GM19452 (cell line): ENCODE results near the gene RIT2.
"Not testable (repeated sequence)": the region's sequence is repeated elsewhere in the genome, so short reads cannot be mapped to it uniquely, and the experiment has no call there.

Source experiments
- ATAC-seq: cut with Tn5 transposase; IDR thresholded peaks from one replicate; pipeline ENCODE4 v1.9.1; 2021; ENCODE audit not compliant: unreplicated experiment

RIT2 gene

DNA sequence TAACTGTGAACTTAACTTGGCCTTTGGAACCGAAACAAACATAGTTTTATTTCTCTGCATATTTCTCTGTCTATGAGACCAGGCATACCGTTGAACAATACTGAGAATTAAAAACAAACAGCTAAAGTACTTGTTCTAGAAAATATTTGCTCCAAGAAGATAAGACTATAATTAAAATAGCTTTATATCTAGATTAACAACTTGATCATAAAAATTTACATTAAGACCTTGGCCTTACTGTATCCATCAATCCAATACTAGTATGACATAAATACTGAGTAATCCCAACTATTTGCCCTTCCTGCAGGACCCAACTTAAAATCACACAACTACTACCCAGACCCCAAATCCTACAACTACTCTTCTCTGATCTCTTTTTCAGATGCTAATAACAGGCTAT lies 260.9 kb downstream of the RIT2 start:
- no peak for ATAC-seq

DNA sequence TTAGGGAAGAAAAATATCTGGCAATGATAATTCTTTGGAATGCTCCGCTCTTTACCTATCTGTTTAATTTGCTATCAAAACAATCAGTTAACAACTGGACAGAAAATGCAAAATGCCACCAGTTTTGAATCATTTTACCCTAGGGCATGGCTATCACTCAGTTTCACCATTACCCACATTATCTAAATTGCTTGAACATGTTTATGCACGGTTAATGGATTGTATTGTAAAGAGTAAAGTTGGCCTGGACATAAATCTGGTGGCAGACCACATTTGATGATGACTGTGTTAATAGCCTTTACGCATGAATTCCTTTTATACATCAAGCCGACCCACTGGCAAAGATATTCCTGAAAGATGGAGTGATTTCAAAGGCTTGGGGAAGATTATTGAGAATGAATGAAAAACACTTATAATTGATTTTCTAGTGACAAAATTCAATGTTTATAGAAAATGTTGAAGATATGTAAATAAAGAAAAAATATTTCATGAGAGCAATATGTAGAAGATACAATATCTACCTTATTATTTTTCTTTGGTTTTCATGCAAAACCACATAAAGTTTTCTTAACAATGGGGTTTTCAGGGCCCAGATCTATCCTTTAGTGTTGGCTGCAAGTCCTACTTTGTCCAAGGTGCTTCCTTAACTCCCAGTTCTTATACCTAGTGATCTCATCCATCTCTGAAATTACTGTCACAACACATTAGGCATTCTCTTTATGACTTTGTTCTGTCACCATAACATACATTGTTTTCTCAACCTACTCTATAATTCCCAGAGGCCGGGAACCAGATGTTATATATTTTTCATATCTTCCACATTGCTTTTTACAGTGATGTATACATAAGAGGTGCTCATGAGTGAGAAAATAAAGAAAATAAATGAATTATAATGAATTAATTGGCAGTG lies 265.1 kb downstream of the RIT2 start:
- ATAC-seq, result no peak

DNA sequence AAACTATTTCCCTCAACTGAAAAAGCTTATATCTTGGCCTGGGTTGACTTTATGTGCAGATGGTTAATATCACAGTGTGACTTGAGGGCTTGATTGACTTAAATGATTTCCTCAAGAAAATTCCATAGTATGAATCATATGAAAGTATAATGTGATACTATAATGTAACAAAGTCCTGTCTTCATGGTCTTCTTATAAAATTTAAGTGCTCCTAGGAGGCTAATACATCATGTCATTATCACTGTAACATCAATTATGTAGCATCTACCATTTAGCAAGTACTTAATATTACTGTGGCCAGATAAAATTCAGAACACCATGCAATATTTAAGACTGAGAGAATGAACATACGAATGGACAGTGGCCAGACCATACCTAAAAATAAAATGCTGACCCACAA lies 276.1 kb downstream of the RIT2 start:
- ATAC-seq, result no peak

DNA sequence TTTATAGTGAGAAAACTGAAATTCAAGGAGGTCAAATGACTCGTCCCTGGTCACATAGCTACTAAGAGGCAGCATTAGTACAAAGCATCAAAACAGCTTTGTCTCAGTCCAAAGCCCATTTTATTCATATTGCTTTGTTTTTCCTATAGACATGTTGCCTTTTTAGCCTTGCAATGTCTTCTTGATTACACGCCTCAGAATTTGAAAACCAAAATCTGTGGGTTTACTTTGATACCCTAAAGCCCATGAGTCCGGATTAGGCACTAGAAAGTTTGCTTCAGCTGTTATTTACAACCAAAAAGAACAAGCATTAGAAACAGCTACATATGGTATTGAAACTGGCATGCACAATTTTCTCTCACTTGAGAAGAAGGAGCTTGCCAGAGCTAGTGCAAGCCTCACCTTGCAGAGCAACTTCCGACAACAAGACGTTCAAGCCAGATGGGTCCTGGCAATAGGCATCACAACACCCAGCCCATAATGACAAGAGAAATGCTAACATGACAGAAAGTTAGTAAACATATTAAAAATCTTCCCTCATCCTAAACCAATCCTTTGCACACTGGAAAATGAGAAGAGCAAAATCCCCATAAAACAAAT lies 276.8 kb downstream of the RIT2 start:
- no peak for ATAC-seq

DNA sequence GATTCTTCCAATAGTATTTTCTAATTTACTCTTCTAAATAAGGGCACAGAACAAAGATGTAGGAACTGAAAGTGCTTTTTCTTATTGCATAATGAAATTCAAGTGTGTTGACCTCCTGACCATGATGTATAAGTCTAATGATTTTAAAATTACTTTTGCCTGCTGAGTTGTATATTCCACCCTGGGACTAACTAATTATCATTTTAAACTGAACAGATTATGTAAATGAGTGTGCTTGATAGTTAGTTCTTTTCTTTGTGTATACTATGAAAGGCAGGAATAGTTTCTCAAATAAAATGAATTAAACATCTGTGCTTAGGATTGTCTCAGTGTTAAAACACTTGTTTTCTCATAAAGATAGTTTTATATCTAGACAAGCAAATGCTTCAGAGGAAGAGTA lies 284.5 kb downstream of the RIT2 start:
- no peak for ATAC-seq

DNA sequence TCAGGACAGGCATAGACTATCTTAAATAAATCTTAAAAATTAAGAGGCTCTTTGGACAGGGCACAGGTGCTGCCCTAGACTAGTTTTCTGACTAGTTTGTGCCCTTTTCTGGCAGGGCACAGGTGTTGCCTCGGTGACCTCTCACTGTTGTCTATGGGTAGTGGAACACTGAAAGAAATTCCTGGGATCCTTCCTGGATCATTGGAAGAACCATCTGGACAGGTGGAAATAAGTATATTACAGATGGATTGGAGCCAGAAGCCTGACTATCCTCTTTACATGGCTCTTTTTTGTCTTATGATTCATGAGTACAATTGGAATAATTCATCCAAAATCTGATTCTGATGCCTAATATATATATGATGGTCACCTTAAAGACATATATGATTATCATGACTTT lies 286.6 kb downstream of the RIT2 start:
- no peak for ATAC-seq

DNA sequence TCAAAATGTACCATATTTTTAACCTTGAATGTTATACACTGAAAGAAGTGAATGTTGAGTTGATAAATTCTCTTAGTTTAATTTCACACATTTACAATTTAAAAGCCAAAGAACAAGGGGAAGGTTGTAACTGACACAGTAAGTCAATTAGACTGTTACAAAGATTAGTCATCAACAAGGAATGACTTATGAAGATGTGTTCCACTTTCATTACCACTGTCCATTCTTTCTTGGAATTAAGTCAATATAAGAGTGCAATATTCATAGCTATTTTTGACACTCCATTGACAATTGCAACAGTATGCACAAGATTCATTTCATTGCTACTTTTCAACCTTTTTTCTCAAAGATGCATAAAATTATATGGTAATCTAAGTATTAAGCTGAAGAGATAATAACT lies 291.3 kb downstream of the RIT2 start:
- ATAC-seq, result no peak

DNA sequence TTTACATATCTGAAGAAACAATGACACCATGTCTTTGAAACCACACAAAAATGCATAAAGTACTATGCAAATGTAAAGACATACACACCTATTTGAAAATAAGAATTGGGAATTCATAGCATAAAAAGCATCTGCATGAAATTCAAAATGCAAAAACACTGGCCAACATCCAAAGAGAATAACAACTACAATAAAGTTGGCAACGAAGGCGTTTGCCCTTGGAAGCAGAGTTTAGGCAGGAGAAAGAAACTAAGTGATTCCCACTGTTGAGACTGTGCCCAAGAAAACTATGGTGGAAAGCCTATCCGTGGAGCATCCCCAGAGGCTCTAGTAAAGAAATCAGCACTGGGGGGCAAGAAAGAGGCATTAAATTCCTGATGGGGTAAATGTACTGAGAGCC lies 292.8 kb downstream of the RIT2 start:
- no peak for ATAC-seq

DNA sequence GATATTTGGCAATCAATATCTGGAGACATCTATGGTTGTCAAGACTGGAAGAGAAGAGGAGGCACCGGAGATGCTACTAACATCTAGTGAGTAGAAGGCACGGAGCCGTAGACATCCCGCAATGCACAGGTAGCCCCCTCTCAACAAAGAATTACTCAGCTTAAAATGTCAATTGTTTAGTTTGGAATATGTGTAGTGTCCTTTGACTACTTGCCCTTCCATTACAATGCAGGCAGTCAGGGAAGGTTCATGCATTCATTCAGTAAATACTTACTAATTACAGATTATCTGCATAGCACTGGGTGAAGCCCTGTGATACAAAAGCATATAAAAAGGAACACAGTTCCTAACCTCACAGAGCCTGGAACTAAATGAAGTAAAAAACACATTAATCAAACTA lies 294.0 kb downstream of the RIT2 start:
- ATAC-seq, result no peak

DNA sequence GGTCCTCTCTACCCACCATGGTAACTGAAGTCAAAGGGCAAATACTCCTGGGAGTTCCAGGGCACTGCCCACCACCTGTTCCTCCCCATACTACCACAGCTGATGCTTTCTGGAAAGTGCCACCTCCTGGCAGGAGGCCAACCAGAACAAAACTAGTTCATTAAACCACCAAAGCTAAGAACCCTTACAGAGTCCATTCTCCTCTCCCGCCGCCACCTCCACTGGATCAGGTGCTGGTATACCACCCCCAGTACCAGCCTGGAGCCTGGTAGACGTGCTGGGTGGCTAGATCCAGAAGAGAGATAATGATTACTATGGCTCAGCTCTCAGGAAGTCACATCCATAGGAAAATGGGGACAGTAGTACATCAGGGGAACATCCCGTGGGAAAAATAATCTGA lies 300.9 kb downstream of the RIT2 start:
- ATAC-seq, result no peak

DNA sequence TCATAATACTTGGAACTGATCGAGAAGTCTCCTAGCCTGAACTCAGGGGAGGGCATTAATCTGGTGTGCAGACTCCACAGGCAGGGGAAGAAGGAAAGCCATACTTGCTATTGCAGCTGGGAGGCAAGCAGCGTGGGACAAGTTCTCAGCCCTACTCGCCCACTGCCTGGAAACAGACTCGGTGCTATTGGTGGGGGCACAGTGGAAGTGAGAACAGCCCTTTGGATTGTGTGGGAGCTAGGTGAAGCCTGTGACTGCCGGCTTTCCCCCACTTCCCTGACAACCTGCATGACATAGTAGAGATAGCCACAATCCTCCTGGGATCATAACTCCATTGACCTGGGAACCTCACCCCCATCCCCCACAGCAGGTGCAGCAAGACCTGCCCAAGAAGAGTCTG lies 301.3 kb downstream of the RIT2 start:
- ATAC-seq, result no peak

DNA sequence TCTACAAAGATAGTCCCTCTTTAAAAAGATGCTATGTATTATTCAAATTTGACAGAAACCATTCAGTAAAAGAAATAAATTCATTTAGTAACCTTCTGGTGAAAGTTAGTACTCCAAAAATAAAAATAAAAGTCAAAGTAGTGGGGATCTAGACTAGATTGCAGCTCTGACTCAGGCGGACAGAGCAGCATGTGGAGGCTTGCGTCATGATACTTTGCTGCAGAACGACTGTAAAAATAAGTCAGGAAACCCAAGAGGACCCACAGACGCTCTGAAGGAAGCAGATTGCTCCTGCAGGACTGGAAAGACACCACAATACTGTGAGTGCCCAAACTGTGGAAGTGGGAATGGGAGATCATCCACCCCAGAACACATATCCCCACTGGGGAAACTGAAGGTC lies 301.9 kb downstream of the RIT2 start:
- no peak for ATAC-seq

DNA sequence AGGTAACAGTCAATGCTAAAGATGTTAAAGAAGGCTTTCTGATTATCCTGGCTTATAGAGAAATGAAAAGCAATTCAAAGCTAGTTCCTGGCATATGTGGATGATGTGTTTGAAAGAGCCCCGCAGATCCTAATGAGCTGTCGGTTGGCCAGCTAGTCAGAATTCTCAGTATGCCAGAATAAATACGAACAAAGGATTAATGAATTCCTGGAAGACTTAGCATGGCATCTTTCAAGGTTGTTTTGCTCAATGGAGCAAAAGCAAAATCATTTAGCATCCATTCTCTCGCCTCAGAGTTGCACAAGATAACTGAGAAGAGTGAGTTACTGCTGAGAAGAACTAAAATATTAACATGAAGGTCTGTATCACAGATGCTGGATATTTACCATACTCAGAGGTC lies 307.6 kb downstream of the RIT2 start:
- no peak for ATAC-seq

DNA sequence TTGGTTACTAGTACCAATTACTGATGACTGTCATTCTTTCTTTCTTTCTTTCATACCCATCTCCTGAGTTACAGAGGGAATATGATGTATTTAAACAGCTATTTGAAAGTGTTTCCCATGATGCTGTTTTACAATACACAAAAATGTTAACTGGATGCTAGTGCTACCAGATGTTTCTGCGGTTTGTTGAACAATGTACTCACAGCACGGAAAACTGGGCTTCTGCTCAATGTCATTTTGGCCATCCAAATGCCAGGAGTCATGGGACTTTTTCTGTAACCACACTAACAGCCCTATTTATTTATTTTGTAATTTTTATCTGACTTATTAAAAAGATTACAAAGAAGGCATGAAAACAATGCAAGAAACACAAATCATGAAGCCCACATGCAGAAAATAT lies 313.8 kb downstream of the RIT2 start:
- ATAC-seq, result no peak

DNA sequence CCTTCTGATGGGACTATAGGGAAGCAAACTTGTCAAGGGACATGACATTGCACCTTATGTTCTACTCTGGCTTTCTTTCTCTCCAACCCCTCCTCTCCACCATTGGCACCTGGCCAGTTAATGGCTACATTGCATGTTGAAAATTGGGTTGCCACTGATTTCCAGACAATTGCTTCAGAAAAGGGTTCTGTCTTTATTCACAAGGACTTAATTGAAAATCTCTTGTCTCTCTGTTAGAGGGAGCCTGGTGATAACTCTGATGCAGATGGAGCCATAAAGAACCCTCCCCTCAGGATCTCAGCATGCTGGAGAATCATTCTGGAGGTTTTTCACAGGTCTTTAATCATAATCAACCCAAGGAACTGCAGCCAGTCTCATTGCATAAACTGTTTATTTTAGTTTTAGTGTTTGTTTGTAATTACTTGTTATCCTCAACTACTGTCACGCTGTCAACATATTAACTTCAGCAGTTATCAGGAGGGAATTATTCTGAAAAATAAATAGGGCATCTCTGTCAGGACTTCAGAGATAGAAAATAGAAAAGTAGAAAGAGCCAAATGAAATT lies 316.8 kb downstream of the RIT2 start:
- ATAC-seq, result no peak

DNA sequence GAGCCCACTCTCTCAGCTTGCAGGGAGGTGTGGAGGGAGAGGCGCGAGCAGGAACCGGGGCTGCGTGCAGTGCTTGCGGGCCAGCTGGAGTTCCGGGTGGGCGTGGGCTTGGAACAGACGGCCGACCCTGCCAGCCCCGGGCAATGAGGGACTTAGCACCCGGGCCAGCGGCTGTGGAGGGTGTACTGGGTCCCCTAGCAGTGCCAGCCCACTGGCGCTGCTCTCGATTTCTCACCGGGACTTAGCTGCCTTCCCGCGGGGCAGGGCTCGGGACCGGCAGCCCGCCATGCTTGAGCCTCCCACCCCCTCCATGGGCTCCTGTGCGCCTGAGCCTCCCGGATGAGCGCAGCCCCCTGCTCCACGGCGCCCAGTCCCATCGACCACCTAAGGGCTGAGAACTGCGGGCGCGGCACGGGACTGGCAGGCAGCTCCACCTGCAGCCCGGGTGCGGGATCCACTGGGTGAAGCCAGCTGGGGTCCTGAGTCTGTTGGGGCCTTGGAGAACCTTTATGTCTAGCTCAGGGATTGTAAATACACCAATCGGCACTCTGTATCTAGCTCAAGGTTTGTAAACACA lies 320.2 kb downstream of the RIT2 start:
- not testable (repeated sequence) for ATAC-seq

DNA sequence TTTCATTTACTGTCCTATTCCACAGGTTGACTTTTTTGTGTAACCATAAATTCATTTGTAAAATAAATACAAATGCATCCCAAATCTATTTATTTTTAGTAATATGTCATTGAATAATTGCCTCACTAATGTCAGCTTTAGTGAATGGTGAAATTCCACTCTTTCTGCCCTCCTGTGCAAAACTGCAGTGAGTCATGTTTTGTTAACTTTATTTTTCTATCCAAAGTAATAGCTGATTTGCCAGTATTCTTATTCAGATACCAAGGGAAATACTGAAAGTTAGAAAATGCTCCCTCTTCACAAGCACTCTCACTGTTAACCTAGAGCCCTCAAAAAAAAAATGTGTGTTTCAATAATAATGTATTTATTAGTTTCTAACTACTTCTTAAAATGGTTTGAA lies 322.8 kb downstream of the RIT2 start:
- no peak for ATAC-seq

DNA sequence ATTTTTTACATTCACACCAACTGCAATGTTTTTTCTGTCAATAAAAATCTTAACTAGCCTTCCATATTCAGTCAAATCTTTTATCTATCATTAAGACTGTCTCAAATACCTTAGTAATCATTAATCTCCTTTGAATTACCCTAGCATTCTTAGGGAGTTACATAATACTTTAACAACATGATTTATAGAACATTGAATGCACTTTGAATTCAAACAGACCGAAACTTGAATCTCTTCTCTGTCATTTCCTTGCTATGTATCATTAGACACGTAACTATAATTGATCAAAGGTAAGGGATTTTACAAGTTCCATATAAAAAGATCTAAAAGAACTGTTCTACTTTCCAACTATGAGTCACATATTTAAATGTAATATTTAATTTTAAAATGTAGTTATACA lies 330.9 kb downstream of the RIT2 start:
- ATAC-seq, result no peak

DNA sequence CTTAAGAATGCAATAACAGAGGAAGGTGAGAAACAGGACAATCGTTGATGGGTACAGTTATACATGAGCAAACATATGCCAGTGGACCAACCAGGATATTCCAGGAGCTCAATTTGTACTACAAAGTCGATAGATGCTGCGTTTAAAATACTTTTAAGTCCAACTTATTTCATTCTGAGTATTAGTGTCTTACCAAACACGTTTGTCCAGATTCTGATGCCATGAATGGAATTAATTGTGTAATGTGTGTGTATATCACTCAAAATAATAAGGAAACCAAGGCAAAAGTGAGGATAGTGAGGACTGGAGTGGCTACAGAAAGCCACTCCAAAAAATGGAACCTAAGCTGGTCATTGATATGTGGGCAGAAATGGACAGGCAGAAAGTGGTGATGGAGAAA lies 332.6 kb downstream of the RIT2 start:
- ATAC-seq, result no peak

DNA sequence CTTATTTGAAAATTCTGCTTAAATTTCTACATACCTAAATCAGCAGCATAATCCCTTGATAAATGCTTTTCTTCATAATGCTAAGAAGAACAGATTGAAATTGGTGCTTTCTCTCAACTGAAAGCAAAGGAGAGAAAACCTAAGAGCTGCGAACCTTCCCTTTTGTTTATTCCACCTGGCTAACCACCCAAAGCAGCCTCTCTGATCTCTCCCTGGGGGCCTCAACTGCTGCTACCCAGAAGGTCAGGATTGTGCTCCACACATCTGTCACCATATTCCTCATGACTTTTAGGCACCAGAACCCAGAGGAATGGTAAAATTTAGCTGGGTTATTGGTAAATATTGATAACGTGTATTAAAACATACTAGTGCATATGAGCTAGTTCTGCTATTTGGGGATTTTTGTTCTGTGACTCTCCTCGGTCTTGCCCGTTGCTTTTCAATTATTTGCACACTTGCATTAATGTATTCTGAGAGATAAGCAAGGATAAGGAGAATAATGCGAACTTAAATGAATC lies 334.1 kb downstream of the RIT2 start:
- ATAC-seq, result no peak

DNA sequence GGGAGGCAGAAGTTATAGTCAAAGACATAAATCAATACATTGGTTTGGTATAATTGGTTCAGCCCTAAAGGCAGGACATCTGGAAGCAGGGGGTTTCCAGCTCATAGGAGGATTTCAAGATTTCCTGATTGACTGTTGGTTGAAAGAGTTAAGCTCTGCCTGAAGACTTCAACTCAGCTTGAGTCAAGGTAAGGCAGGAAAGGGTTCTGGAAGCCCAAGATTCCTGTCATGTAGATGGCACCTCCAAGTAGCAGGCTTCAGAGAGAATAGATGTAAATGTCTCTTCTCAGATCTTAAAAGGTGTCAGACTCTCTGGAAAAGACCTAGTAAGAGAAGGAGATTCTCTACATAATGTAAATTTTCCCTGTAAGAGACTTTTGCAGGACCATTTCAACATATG lies 335.3 kb downstream of the RIT2 start:
- ATAC-seq, result no peak
